Brain microvascular endothelial cell (primary cell): ENCODE results near the gene SPDEF.

Experiments used
- DNase-seq: peaks from one replicate; pipeline ENCODE4 v3.0.0-alpha.2; 2020
- H3K27ac ChIP-seq: fragments of 250-450 bp; sonication (Bioruptor Pico); 2 replicates; pipeline ENCODE4 v1.5.1; 2020; ENCODE audit warnings: mild to moderate bottlenecking, moderate library complexity
- H3K27me3 ChIP-seq: fragments of 250-450 bp; sonication (Bioruptor Pico); replicated peaks from 2 replicates; pipeline ENCODE4 v1.5.1; 2020; ENCODE audit warnings: mild to moderate bottlenecking
- H3K36me3 ChIP-seq: fragments of 250-450 bp; sonication (Bioruptor Pico); replicated peaks from 2 replicates; pipeline ENCODE4 v1.5.1; 2020; ENCODE audit warnings: mild to moderate bottlenecking
- H3K4me3 ChIP-seq: 2 replicates; pipeline ENCODE4 v1.5.1; 2011; ENCODE audit warnings: low read depth, mild to moderate bottlenecking, control low read depth, low read length, moderate library complexity
- in situ Hi-C: cut with HindIII; loops from 2 replicates; pipeline ENCODE4 v1.10.0; 2017; ENCODE audit warnings: low sequenced_read_pairs, low pct_ligation_motif_present
- TF ChIP-seq, protein P1 (sequence below): IDR thresholded peaks from 2 replicates; pipeline ENCODE4 v1.5.1; 2011; ENCODE audit warnings: low read depth, mild to moderate bottlenecking, moderate library complexity, low read length, control low read depth, inconsistent platforms; ENCODE audit errors: missing control alignments

Gene SPDEF

DNA sequence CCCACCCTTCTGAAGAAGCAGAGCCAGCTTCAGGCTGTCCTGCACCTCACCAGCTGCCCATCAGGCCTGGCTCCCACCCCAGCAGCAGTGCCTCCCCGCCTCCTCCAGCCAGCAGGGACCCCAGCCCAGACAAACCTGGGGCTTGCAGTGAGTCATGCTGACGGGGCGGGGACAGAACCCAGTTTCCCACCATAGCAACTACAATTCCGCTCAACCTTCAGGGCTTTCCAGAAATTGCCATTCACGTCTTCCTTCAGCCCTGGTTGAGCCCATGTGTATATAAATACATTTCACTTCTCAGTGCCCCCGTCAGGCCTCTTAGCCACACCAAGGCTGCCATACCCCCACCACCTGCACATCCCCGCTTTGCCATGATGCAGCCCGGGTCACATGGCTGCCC lies 4.4 kb downstream of the SPDEF start:
- no peaks in the 10 kb centered on the region for H3K36me3 ChIP-seq
- no peaks in the 10 kb centered on the region for H3K27me3 ChIP-seq
- TF ChIP-seq, protein P1, sequence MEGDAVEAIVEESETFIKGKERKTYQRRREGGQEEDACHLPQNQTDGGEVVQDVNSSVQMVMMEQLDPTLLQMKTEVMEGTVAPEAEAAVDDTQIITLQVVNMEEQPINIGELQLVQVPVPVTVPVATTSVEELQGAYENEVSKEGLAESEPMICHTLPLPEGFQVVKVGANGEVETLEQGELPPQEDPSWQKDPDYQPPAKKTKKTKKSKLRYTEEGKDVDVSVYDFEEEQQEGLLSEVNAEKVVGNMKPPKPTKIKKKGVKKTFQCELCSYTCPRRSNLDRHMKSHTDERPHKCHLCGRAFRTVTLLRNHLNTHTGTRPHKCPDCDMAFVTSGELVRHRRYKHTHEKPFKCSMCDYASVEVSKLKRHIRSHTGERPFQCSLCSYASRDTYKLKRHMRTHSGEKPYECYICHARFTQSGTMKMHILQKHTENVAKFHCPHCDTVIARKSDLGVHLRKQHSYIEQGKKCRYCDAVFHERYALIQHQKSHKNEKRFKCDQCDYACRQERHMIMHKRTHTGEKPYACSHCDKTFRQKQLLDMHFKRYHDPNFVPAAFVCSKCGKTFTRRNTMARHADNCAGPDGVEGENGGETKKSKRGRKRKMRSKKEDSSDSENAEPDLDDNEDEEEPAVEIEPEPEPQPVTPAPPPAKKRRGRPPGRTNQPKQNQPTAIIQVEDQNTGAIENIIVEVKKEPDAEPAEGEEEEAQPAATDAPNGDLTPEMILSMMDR: no peak
- no peak overlapping the region for H3K27ac ChIP-seq
- no peak for DNase-seq
- in situ Hi-C loops: no loop called here
- no peak overlapping the region for H3K4me3 ChIP-seq

DNA sequence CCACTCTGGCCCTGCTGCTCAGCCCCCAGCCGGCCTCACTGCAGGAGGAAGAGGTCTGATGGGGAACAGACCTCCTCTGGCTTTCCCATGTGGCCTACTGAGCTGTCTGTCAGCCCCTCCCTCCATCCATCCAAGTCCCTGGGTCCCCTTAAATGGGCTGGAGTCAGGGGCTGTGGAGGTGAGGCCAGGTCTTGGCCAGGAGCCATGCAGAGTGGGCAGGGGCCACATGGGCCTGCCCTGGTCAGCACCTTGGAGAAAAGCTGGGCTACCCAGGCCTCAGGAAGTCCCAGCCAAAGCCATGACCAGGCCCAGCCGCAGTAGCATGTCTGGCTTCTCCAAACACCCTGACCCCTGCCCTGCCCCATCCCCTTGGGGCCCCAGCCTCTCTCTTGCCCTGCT lies 6.3 kb downstream of the SPDEF start:
- Histone ChIP-seq H3K4me3 (no peak overlapping the region), H3K27me3 (no peaks in the 10 kb centered on the region), H3K36me3 (no peaks in the 10 kb centered on the region), H3K27ac (no peak overlapping the region)
- TF ChIP-seq, protein P1: no peak
- no peak for DNase-seq
- in situ Hi-C loops: no loop called here

DNA sequence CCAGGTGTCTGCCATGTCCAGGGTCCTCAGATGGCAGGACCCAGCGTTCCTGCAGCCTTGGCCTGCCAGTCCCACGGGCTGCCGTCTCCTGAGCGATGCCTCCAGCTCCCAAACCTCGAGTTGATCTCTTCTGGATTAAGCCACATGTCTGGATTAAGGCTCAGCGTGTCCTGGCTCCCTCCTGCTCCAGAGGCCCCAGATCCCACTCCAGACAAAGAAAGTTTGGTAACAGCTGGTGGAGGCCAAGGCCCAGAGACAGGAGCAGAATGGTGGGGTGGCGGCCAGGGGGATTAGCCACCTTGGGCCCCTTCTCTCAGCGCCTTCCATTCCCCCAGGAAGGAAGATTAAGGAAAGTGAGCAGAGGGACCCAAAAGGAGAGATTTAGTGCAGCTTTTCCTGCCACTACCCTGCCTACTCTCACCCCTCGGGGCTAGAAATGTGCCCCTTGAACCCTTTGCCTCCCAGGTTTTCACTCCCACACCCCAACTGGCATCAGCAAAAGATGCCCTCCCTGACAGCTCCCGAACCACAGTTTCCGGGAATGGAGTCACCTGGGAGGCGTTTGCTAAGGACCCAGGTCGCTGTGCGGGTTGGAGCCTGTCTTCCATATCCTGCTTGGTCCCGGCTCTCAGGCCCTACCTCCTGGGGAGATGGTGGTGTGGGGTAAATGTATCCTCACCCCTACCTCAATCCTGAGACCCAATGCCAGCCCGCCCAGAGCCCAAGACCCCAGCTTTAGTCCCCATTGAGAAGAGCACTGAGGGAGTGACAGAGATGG lies 6.9 kb downstream of the SPDEF start:
- Histone ChIP-seq H3K36me3 (no peaks in the 10 kb centered on the region), H3K27ac (no peak overlapping the region), H3K4me3 (no peak overlapping the region), H3K27me3 (no peaks in the 10 kb centered on the region)
- no peak for DNase-seq
- in situ Hi-C loops: no loop called here
- TF ChIP-seq, protein P1: no peak

DNA sequence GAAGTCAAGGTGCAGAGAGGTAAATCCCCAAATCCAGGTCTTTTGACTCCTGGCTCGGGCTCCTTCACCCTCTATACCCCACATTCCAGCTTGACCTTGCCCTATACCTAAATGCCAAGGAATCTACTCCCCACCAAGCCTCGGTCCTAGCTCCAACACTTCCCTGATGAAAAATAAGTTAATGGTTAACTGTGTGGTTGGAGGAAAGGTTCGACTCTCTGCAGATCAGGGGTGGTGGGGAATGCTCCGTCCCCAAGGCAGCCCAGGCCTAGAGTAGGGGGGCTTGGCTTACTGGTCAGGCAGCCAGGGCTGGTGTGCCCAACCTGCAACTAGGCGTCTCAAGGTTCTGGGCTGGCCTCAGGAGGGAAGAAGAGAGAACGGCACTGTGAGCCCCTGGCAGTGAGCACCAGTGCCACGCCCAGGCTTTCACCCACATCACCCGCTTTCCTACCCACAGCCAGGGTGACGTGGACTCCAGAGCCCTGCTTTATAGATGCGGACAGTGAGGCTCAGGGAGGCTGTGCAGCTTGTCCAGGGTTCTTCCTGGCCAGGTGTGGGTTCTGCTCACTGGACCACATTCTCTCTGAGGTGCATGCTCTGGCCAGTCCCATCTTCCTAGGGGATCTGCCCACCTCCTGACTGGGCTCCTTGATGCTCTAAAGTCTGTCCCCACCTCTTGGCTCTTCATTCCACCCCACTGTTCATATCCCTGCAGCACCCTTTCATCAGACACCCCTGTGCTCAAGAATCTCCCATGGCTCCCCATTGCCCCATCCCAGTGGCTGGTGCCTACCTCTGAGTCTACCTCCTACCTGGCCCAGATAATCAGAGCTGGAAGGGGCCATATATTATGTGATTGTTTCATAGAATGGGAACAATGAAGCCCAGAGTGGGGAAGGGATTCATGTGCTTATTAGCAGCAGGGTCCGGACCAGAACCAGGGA lies 8.2 kb downstream of the SPDEF start:
- H3K36me3 ChIP-seq: no peaks in the 10 kb centered on the region
- in situ Hi-C loops: no loop called here
- H3K27ac ChIP-seq: no peak overlapping the region
- no peak overlapping the region for H3K4me3 ChIP-seq
- no peaks in the 10 kb centered on the region for H3K27me3 ChIP-seq
- TF ChIP-seq, protein P1: no peak
- no peak for DNase-seq

DNA sequence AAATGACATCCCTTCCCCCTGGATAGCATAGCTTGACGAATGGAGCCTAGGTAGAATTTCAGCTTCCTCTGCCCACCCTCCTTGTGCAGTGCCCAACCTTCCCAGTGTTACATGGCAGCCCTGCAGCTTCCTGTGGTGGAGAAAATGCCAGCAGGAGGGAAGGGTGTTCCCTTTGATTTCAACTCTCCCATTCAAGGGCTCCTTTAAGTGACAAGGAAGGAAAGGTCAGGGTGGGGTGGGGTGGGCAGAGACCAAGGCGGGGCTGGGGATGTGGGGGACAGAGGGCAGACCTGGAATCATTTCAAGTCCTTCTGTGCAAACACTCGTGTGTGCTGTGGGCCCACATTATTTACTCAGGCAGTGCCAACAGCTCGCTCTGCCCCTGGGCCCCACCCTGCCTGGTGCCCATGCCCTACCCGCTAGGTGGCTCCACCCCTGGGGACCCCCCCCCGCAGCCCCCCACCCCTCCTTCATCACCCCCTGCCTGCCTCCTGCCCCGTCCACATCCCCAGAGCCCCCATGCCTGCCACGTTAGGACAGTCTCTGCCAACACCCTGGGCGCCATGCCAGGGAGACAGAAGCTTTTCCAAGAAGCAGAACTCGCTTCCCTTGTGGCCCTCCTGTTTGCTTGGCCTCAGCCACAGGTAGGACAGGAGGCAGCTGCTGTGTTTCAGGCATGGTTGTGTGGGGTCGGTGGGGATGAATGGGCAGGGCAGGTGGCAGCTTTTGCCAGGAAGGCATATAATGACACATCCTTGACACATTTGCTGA lies 9.4 kb downstream of the SPDEF start:
- TF ChIP-seq, protein P1: no peak
- no peaks in the 10 kb centered on the region for H3K27me3 ChIP-seq
- in situ Hi-C loops: no loop called here
- no peak overlapping the region for H3K27ac ChIP-seq
- no peaks in the 10 kb centered on the region for H3K36me3 ChIP-seq
- DNase-seq: no peak
- no peak overlapping the region for H3K4me3 ChIP-seq
